ENCODE results near the gene ECPAS.
"Not testable (repeated sequence)": the region's sequence is repeated elsewhere in the genome, so short reads cannot be mapped to it uniquely, and the experiment has no call there.

Gene ECPAS

GRCh38 chr9:111334318-111334863, 149.8 kb downstream of the ECPAS start:
- not testable (repeated sequence) for DNase-seq (ENCODE audit: low spot score)

GRCh38 chr9:111330124-111330523, 154.1 kb downstream of the ECPAS start, which contains the start of gene OR2K2:
OR2K2 (minus strand) TSS chr9:111330224; CDS start chr9:111328433, 1,791 bp downstream.
- DNase-seq (ENCODE audit: low spot score) = no peak

GRCh38 chr9:111320631-111321030, 163.6 kb downstream of the ECPAS start:
- DNase-seq (ENCODE audit: low spot score) = no peak

- DNase-seq (ENCODE audit: low spot score) = no peak
Observed at GRCh38 chr9:111316796-111317195, 167.4 kb downstream of the ECPAS start.
